ENCODE results near the gene RFTN1. TPM values are rescaled to one million over a fixed set of nuclear protein-coding genes. Genes with fewer than 3 reads are reported as not detected.
A peak's percentile ranks its signal among the peaks of the same experiment; 100 is the strongest.

Gene RFTN1
- total RNA-seq, 2 experiments from 2014 or later: 101 to 113 TPM

DNA sequence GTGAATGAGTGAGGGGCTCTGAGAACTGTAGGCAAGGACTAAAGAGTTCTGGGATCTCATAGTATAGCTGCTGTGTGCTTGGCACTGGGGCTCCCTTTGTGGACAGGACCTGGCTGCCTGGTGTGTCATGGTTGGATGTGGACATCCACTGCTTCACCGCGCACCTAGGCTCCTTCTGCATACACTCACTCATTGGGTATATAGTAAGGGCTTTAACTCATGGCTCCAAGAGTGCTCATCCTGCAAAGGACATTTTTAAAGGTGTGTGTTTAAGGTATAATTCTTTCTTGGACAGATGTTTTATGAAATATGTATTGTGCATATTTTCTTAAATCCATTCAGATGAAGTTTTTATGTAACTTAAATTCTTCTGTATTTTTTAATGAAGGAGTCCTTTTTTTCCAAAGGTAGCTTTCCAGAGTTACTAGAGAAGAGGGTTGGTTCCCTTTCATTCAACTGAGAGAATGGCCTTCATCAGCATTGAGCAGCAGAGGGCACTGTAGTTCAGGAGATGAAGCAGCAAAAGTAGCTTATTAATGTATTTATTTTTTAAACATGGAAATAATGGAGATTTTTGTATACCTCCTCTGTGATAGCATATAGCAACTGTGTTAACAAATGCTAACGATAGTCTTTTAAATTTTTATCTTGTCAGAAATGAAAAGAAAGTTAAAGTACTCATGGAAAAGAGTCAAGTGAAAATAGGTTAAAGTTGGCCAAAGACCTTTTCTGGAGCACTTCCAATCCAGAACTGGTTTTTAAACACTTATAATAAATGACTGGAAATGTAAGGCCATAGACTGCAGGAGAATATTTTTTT is 223.3 kb downstream of the RFTN1 start:
- DNase-seq (peak; percentile 79), ATAC-seq (no peak)
- ChIA-PET POLR2A (interaction anchor here (0.6 to 1.5 kb wide), 4 partner anchors 22 to 186 kb away, joined by 3 to 5 read pairs (median 4); no protein-coding TSS in a partner anchor), CTCF (interaction anchor here (0.5 to 9.8 kb wide), 31 partner anchors 11 to 308 kb away, joined by 3 to 262 read pairs (median 5); partner anchors contain the start of genes DPH3 and OXNAD1)
- Mint-ChIP-seq H3K4me3 (peak overlapping the region; percentile 79), H3K9me3 (ENCODE audit: low read depth) (peaks cover 5% of the 10 kb centered on the region), H3K36me3 (ENCODE audit: low read depth) (peaks cover 68% of the 10 kb centered on the region), H3K27me3 (no peaks in the 10 kb centered on the region), H3K4me1 (peaks cover 94% of the 10 kb centered on the region), H3K27ac (peak overlapping the region; percentile 94)
- intact Hi-C loops (cut with DNase I, micrococcal nuclease): loop anchor here (1.0 to 10.0 kb wide), 12 partner anchors 15 to 943 kb away; no protein-coding TSS in a partner anchor

DNA sequence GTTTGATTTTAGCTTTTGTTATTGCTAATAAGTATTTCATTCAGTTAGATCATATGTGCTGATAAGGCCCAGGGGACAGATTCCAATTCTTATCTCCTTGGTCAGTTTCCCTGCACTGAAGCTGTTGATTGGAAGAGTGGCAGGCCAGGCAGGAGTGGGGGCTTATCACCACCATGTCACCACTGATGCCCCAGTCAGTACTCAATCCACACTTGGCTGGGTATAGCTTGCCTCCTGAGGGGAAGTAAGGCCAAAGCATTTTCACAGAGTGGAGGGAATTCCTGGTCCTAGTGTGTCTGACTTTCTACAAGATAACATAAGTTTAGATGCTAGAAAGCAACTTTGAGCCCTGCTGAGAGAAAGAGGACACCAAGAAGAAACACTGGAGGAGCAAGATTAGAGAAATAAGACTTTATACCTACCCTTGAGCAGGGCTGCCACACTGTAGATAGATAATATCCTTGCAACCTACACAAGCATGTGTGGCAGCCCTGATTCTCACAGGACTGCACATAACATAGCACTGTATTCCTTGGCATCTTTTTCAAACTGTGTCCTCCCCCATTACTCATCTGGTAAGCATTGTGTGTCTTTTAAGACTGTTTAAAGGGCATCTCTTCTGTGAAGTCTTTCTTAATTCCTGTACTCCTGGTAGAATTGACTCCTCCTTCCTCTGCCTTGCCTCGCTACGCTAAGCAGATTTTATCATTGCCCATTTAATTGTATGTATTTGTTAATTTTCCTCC is 224.2 kb downstream of the RFTN1 start:
- H3K36me3 Mint-ChIP-seq (ENCODE audit: low read depth): peaks cover 70% of the 10 kb centered on the region
- H3K9me3 Mint-ChIP-seq (ENCODE audit: low read depth): peaks cover 5% of the 10 kb centered on the region
- intact Hi-C loops (cut with DNase I, micrococcal nuclease): loop anchor here in 1 of 2 experiments (5.0 kb wide), 1 partner anchor 223 kb away; the partner anchor contains the start of gene RFTN1
- ChIA-PET CTCF (interaction anchor here (0.7 to 9.8 kb wide), 15 partner anchors 9 to 1346 kb away, joined by 3 to 262 read pairs (median 4); partner anchors contain the start of genes DPH3 and OXNAD1), POLR2A (interaction anchor here (1.2 kb wide), 1 partner anchor 30 kb away, joined by 3 read pairs; no protein-coding TSS in a partner anchor)
- H3K4me3 Mint-ChIP-seq: peak overlapping the region; percentile 79
- ATAC-seq (peak; percentile 10), DNase-seq (no peak)
- H3K27me3 Mint-ChIP-seq: no peaks in the 10 kb centered on the region
- H3K27ac Mint-ChIP-seq: peak overlapping the region; percentile 94
- H3K4me1 Mint-ChIP-seq: peaks cover 95% of the 10 kb centered on the region

DNA sequence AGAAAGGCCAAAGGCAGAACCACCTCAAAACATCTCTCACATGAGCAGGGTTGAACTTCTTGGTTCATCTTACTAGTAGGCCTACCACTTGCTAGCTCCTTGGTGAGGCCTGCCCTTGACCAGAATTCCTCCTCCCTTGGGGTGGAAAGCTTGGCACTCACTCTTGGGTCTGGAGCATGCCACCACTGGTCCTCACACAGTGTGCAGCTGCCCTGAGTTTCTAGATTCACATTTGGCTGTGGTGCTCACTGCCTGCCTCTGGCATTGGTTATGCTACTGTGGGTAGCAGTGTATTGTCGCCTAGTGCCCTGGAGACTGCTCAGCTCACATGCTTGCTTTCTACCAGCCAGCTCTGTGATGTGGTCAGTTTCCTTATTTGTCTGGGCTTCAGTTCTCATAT is 224.8 kb downstream of the RFTN1 start:
- POLR2A ChIA-PET: interaction anchor here (1.1 to 1.2 kb wide), 2 partner anchors 31 to 223 kb away, joined by 3 read pairs; no protein-coding TSS in a partner anchor
- Mint-ChIP-seq H3K4me3 (peak overlapping the region; percentile 79), H3K27me3 (no peaks in the 10 kb centered on the region), H3K36me3 (ENCODE audit: low read depth) (peaks cover 68% of the 10 kb centered on the region), H3K9me3 (ENCODE audit: low read depth) (peaks cover 5% of the 10 kb centered on the region), H3K27ac (peak overlapping the region; percentile 94), H3K4me1 (peaks cover 94% of the 10 kb centered on the region)
- intact Hi-C loops (cut with DNase I, micrococcal nuclease): loop anchor here in 1 of 2 experiments (5.0 kb wide), 1 partner anchor 224 kb away; the partner anchor contains the start of gene RFTN1
- CTCF ChIA-PET: interaction anchor here (0.6 to 9.8 kb wide), 15 partner anchors 10 to 1347 kb away, joined by 3 to 262 read pairs (median 4); partner anchors contain the start of genes DPH3 and OXNAD1
- no peak for DNase-seq
- no peak for ATAC-seq

DNA sequence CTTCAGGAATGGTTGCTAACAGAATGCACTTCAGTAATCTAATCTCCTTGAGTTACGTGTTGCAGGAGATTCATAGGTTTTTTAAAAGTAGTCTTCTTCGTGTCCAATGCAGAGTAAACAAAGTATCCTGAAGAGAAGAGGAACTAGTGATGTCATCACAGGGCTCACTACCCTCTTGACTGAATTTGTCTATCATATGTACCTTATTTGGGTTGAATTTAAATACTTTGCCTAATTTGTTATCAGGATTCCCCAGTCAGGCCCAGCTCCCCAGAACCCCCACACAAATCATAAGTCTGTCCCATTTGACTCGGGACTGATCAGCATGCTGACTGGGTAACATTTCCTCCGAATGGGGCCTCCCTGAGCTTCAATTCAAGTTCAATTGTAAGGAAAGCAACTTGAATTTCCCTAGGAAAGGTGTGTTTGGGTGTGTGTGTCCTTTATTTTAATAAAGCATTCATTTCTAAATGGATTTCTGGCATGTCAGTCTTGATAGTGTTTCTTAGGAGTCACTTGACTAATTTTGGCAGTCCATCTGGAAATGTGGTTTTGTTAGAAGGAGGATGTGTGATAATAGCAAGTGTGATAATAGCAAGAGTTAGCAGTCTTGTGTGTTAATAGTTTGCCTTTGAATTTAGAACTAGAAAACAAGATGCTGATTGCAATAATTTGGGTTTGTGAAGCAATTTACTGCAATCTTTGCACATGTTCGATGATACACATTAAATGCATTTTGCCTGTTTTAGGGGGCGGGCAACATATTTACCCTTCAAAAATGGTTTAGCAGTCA is 226.6 kb downstream of the RFTN1 start:
- peak; percentile 8 for ATAC-seq
- H3K36me3 Mint-ChIP-seq (ENCODE audit: low read depth): peaks cover 70% of the 10 kb centered on the region
- intact Hi-C loops (cut with DNase I, micrococcal nuclease): loop anchor here (1.0 to 5.0 kb wide), 5 partner anchors 22 to 226 kb away; partner anchors contain the start of genes OXNAD1 (in 2 of the 2), RFTN1 (in 2 of the 2) and DPH3 (in 1 of the 2)

DNA sequence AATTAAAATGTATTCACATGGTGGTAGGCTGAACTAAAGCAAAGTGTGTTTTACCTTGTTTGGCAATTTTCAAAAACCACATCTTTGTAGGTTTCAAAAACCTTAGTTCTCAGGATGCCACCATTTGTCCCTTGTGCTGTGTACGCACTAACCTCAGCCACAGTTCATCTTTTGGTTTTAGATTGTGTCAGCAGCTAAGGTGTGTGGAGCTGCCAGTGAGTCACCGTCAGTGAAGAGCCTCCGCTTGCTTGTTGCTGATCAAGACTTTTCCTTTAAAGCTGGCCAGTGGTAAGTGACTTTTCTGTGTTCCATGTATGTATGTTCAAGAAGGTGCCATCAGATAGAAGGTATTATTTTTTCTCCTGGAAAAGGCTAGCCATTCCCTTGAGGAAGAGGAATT is 227.3 kb downstream of the RFTN1 start:
- ChIA-PET POLR2A (interaction anchor here (0.7 to 1.5 kb wide), 4 partner anchors 9 to 93 kb away, joined by 3 to 7 read pairs (median 4); partner anchors contain the start of genes DPH3 and OXNAD1), CTCF (interaction anchor here (0.7 to 11.5 kb wide), 14 partner anchors 8 to 314 kb away, joined by 3 to 86 read pairs (median 6); partner anchors contain the start of genes DPH3 and OXNAD1)
- H3K36me3 Mint-ChIP-seq (ENCODE audit: low read depth): peaks cover 67% of the 10 kb centered on the region
- peak overlapping the region; percentile 79 for H3K4me3 Mint-ChIP-seq
- no peaks in the 10 kb centered on the region for H3K9me3 Mint-ChIP-seq (ENCODE audit: low read depth)
- DNase-seq (peak; percentile 78), ATAC-seq (peak; percentile 86)
- H3K27ac Mint-ChIP-seq: peak overlapping the region; percentile 94
- intact Hi-C loops (cut with DNase I, micrococcal nuclease): loop anchor here (1.0 to 5.0 kb wide), 5 partner anchors 21 to 227 kb away; partner anchors contain the start of genes OXNAD1 (in 2 of the 2), RFTN1 (in 2 of the 2) and DPH3 (in 1 of the 2)
- H3K4me1 Mint-ChIP-seq: peaks cover 80% of the 10 kb centered on the region
- H3K27me3 Mint-ChIP-seq: no peaks in the 10 kb centered on the region

More for the DNA sequence above, 226.6 kb downstream of the RFTN1 start:
- Mint-ChIP-seq H3K4me3 (peak overlapping the region; percentile 79), H3K4me1 (peaks cover 86% of the 10 kb centered on the region), H3K27me3 (no peaks in the 10 kb centered on the region), H3K27ac (peak overlapping the region; percentile 94), H3K9me3 (ENCODE audit: low read depth) (no peaks in the 10 kb centered on the region)
- CTCF ChIA-PET: interaction anchor here (0.6 to 11.5 kb wide), 15 partner anchors 8 to 313 kb away, joined by 3 to 86 read pairs (median 5); partner anchors contain the start of genes DPH3 and OXNAD1
- no peak for DNase-seq
- POLR2A ChIA-PET: interaction anchor here (1.3 to 1.5 kb wide), 3 partner anchors 8 to 92 kb away, joined by 4 to 7 read pairs (median 5); partner anchors contain the start of genes DPH3 and OXNAD1

DNA sequence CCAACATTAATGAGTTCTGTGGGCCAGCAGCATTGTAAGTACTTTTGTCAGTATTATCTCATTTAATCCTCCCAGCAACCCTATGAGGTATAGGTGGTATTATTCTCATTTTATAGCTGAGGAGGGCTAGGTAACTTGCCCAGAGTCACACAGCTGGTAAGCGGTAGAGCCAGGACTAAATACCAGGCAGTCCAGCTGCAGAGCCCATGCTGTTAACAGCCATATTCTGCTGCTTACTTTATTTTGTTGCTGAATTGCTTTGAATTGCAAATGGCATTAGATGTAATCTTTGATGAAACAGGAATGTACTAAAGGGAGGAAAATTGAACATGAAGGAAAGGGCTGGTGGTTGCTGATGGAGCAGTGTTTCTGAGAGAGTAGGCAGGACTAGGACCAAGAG is 228.9 kb downstream of the RFTN1 start:
- H3K4me1 Mint-ChIP-seq: peaks cover 64% of the 10 kb centered on the region
- no peak overlapping the region for H3K4me3 Mint-ChIP-seq
- H3K27me3 Mint-ChIP-seq: no peaks in the 10 kb centered on the region
- no peaks in the 10 kb centered on the region for H3K9me3 Mint-ChIP-seq (ENCODE audit: low read depth)
- peak overlapping the region; percentile 94 for H3K27ac Mint-ChIP-seq
- DNase-seq (no peak), ATAC-seq (no peak)
- POLR2A ChIA-PET: no interaction called here
- H3K36me3 Mint-ChIP-seq (ENCODE audit: low read depth): peaks cover 63% of the 10 kb centered on the region
- intact Hi-C loops (cut with DNase I, micrococcal nuclease): loop anchor here in 1 of 2 experiments (5.0 kb wide), 1 partner anchor 228 kb away; the partner anchor contains the start of gene RFTN1
- CTCF ChIA-PET: interaction anchor here (0.6 to 11.5 kb wide), 6 partner anchors 15 to 507 kb away, joined by 3 to 86 read pairs (median 20); partner anchors contain the start of genes DPH3 and OXNAD1

DNA sequence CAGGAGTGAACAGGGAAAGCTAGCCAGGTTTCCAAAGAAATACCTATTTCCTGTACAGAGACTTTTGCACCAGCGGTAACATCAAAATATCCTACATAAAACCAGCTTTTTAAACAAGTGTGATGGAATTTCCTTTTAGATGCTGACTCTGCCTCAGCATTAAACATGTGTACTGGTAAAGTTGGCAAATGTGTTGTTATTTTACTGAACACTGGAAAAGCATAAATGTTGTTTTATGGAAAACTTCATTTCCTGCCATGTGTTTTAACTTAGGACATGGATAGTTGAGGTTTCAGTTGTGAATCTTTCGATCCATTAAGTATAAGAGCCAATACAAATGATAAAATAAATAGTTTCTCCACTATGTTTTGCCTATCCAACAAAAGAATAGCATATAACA is 232.8 kb downstream of the RFTN1 start:
- no peak overlapping the region for H3K4me3 Mint-ChIP-seq
- H3K36me3 Mint-ChIP-seq (ENCODE audit: low read depth): peaks cover 44% of the 10 kb centered on the region
- CTCF ChIA-PET: interaction anchor here (0.9 to 11.5 kb wide), 2 partner anchors 11 to 16 kb away, joined by 3 to 86 read pairs; partner anchors contain the start of genes DPH3 and OXNAD1
- intact Hi-C loops (cut with DNase I, micrococcal nuclease): no loop called here
- H3K4me1 Mint-ChIP-seq: peaks cover 26% of the 10 kb centered on the region
- DNase-seq (no peak), ATAC-seq (no peak)
- no peaks in the 10 kb centered on the region for H3K27me3 Mint-ChIP-seq
- H3K27ac Mint-ChIP-seq: no peak overlapping the region
- POLR2A ChIA-PET: no interaction called here
- no peaks in the 10 kb centered on the region for H3K9me3 Mint-ChIP-seq (ENCODE audit: low read depth)

DNA sequence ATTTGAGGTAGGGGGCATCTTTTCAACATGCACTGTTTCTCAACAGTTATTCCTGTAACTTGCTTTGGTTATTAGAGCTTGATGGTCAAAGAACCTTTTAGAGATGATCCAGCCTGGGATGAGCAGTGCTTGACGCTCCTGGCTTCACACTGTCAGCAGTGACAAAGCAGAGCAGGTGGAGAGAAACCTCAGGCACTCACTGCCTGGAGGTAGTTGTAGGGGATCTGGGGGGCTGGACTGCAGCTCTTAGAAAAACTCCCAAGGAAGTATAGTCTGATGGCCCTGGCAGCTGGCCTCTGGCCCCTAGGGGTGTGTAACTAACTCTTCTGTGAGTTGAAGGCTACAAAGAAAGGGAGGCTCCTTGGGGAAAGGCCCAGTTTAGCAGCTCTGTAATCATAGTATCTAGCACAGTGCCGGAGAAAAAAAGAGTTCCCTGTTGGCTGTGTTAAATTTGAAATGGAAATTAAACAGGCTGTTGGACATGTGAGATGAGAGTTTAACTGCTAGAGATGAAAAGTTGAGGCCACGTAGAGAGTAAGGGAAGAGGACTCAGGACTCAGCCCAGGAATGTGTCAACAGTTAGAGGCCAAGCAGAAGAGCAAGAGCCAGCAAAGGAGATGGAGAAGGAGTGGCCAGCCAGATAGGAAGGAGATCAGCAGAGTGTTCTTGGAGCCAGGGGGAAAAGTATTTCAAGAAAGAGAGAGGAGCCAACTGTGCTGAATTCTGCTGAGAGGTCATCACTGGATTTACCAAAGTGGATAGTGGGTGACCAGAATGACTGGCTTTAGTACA is 234.3 kb downstream of the RFTN1 start:
- Mint-ChIP-seq H3K36me3 (ENCODE audit: low read depth) (peaks cover 40% of the 10 kb centered on the region), H3K4me1 (peaks cover 11% of the 10 kb centered on the region), H3K27ac (no peak overlapping the region), H3K4me3 (no peak overlapping the region), H3K9me3 (ENCODE audit: low read depth) (no peaks in the 10 kb centered on the region), H3K27me3 (no peaks in the 10 kb centered on the region)
- intact Hi-C loops (cut with DNase I, micrococcal nuclease): no loop called here
- ChIA-PET CTCF (interaction anchor here (0.6 to 11.5 kb wide), 2 partner anchors 9 to 272 kb away, joined by 4 to 86 read pairs; no protein-coding TSS in a partner anchor), POLR2A (no interaction called here)
- DNase-seq (no peak), ATAC-seq (no peak)

DNA sequence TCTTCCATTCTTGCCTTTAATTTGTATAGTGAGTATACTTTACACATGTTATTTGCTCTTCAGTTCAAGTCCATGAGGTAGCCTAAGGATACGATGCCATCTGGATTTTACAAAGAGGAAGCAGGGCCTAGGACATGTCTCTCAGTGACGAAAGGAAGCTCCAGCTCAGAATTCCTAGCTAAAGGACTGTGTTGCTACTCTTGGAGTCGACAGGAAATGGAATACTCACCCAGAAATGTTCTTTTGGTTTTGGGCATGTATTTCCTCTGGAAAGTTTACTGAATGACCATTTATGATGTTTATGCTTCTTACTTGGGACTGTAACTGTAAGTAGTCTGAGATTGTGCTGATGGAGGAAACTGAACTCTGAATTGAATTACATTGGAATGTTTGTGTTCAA is 236.0 kb downstream of the RFTN1 start:
- intact Hi-C loops (cut with DNase I, micrococcal nuclease): no loop called here
- ChIA-PET POLR2A (no interaction called here), CTCF (interaction anchor here (1.2 to 11.5 kb wide), 3 partner anchors 8 to 13 kb away, joined by 4 to 86 read pairs (median 7); no protein-coding TSS in a partner anchor)
- Mint-ChIP-seq H3K36me3 (ENCODE audit: low read depth) (peaks cover 33% of the 10 kb centered on the region), H3K4me3 (no peak overlapping the region), H3K4me1 (peaks cover 3% of the 10 kb centered on the region), H3K27me3 (no peaks in the 10 kb centered on the region), H3K27ac (no peak overlapping the region), H3K9me3 (ENCODE audit: low read depth) (no peaks in the 10 kb centered on the region)
- DNase-seq: no peak
- no peak for ATAC-seq

Measured in activated CD4-positive, alpha-beta T cell treated with anti-CD3 and anti-CD28 coated beads for 36 hours (primary cell).